GM20000 (cell line): Measurements from ENCODE around the gene VPS25.

ENCODE experiments used
- DNase-seq: peaks from one replicate; pipeline ENCODE4 v3.0.0; 2012; ENCODE audit warnings: low spot score
- CTCF ChIP-seq: IDR thresholded peaks from 2 replicates; pipeline ENCODE4 v1.5.1; 2012; ENCODE audit warnings: mild to moderate bottlenecking, control low read depth; ENCODE audit errors: extremely low read depth, missing control alignments

Gene VPS25

GRCh38 chr17:42781639-42782165, 8.5 kb downstream of the VPS25 start:
- no peak for TF ChIP-seq CTCF
- DNase-seq = peak; percentile 43

- no peak for DNase-seq
- TF ChIP-seq CTCF = no peak
Observed at GRCh38 chr17:42782166-42783061, 9.2 kb downstream of the VPS25 start.

- TF ChIP-seq CTCF = no peak
- DNase-seq = no peak
Observed at GRCh38 chr17:42783062-42783790, 10.0 kb downstream of the VPS25 start.

- no peak for TF ChIP-seq CTCF
- no peak for DNase-seq
Observed at GRCh38 chr17:42783791-42784138, 10.5 kb downstream of the VPS25 start.

GRCh38 chr17:42784409-42784808, 11.2 kb downstream of the VPS25 start:
- DNase-seq = no peak
- no peak for TF ChIP-seq CTCF

- DNase-seq = no peak
- no peak for TF ChIP-seq CTCF
Observed at GRCh38 chr17:42784811-42785592, 11.8 kb downstream of the VPS25 start.
